HEK293 (cell line): Measurements from ENCODE around the gene THOC3.
"Not testable (repeated sequence)": the region's sequence is repeated elsewhere in the genome, so short reads cannot be mapped to it uniquely, and the experiment has no call there.

Source experiments
- CTCF ChIP-seq: fragments of 450-650 bp; formaldehyde crosslinking; IDR thresholded peaks from 2 replicates; pipeline ENCODE4 v1.5.1; 2016; ENCODE audit warnings: missing biosample characterization, missing genetic modification characterization
- FEZF1 ChIP-seq: fragments of 450-650 bp; formaldehyde crosslinking; IDR thresholded peaks from 2 replicates; pipeline ENCODE4 v1.5.1; 2016; ENCODE audit warnings: missing biosample characterization, missing genetic modification characterization
- TCF7L2 ChIP-seq: IDR thresholded peaks from 2 replicates; pipeline ENCODE4 v1.6.1; 2011; ENCODE audit warnings: low read depth, mild to moderate bottlenecking, inconsistent platforms, low read length, moderate library complexity, borderline replicate concordance
- ZFHX2 ChIP-seq: fragments of 450-650 bp; formaldehyde crosslinking; conservative IDR thresholded peaks from 2 replicates; pipeline ENCODE4 v1.5.1; 2016; ENCODE audit warnings: missing biosample characterization, missing genetic modification characterization
- ZFP3 ChIP-seq: fragments of 450-650 bp; formaldehyde crosslinking; IDR thresholded peaks from 2 replicates; pipeline ENCODE4 v1.5.1; 2016; ENCODE audit warnings: low read depth, missing biosample characterization, missing genetic modification characterization
- ZNF133 ChIP-seq: fragments of 450-650 bp; formaldehyde crosslinking; IDR thresholded peaks from 2 replicates; pipeline ENCODE4 v1.5.1; 2016; ENCODE audit warnings: missing biosample characterization, missing genetic modification characterization
- ZNF274 ChIP-seq, 2 experiments: fragments of 200-500 bp in 1 of 2; fragments of 450-650 bp in 1 of 2; sonication (Bioruptor generic) in 1 of 2; formaldehyde crosslinking in 1 of 2; IDR thresholded peaks; 2 replicates each; pipeline versions ENCODE4 v1.5.1 to v1.6.1; 2014 to 2016; ENCODE audit warnings: borderline replicate concordance in 1 of 2, inconsistent platforms in 1 of 2, low read length in 1 of 2, missing biosample characterization in 1 of 2, missing genetic modification characterization in 1 of 2
- ZNF560 ChIP-seq: fragments of 450-650 bp; formaldehyde crosslinking; IDR thresholded peaks from 2 replicates; pipeline ENCODE4 v1.5.1; 2017; ENCODE audit warnings: missing biosample characterization, missing genetic modification characterization, borderline replicate concordance
- ZNF596 ChIP-seq: fragments of 450-650 bp; IDR thresholded peaks from 2 replicates; pipeline ENCODE4 v1.5.0; 2018; ENCODE audit warnings: missing biosample characterization, mild to moderate bottlenecking, missing genetic modification characterization, moderate library complexity
- TF ChIP-seq, protein P1 (sequence below): fragments of 450-650 bp; formaldehyde crosslinking; IDR thresholded peaks from 2 replicates; pipeline ENCODE4 v1.5.1; 2016; ENCODE audit warnings: missing biosample characterization, missing genetic modification characterization
- TF ChIP-seq, protein P2 (sequence below): fragments of 450-650 bp; formaldehyde crosslinking; IDR thresholded peaks from 2 replicates; pipeline ENCODE4 v1.5.1; 2016; ENCODE audit warnings: missing biosample characterization, missing genetic modification characterization
- TF ChIP-seq, protein P3 (sequence below): fragments of 450-650 bp; formaldehyde crosslinking; IDR thresholded peaks from 2 replicates; pipeline ENCODE4 v1.5.1; 2016; ENCODE audit warnings: missing biosample characterization, missing genetic modification characterization
- TF ChIP-seq, protein P4 (sequence below): fragments of 450-650 bp; formaldehyde crosslinking; IDR thresholded peaks from 2 replicates; pipeline ENCODE4 v1.5.1; 2016; ENCODE audit warnings: missing biosample characterization, missing genetic modification characterization

DNA sequence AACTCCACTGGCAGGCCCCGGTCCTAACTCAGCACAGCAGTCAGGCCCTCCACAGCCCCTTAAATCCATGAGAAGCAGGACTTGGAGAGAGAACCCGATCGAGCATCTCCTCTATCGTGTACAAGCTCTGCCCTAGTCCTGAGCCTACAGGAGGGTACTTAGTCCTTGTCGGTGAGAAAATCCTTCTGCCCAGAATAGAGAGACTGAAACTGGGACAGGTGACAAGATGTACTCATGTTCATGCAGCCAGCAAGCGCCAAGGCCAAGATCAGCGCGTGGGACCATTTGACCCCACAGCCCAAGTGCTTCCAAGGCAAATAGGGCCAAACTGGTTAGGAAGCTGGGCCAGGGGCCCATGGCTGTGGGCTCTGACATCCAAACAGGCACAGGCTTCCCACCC, 15.3 kb downstream of the THOC3 start:
- TF ChIP-seq CTCF (tag by site-specific recombination); ZNF596; FEZF1 (tag by site-specific recombination); ZFHX2 (tag by site-specific recombination); ZNF560 (tag by site-specific recombination); TCF7L2; ZNF274 (IDR thresholded peaks at IDR 0.05; ENCODE audit: low read length); ZNF274 (tag by site-specific recombination; IDR thresholded peaks at IDR 0.05; ENCODE audit: borderline replicate concordance); ZFP3 (tag by site-specific recombination); ZNF133 (tag by site-specific recombination): not testable (repeated sequence)
- TF ChIP-seq, protein P1, sequence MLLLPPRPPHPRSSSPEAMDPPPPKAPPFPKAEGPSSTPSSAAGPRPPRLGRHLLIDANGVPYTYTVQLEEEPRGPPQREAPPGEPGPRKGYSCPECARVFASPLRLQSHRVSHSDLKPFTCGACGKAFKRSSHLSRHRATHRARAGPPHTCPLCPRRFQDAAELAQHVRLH (tag by site-specific recombination): not testable (repeated sequence)
- TF ChIP-seq, protein P2, sequence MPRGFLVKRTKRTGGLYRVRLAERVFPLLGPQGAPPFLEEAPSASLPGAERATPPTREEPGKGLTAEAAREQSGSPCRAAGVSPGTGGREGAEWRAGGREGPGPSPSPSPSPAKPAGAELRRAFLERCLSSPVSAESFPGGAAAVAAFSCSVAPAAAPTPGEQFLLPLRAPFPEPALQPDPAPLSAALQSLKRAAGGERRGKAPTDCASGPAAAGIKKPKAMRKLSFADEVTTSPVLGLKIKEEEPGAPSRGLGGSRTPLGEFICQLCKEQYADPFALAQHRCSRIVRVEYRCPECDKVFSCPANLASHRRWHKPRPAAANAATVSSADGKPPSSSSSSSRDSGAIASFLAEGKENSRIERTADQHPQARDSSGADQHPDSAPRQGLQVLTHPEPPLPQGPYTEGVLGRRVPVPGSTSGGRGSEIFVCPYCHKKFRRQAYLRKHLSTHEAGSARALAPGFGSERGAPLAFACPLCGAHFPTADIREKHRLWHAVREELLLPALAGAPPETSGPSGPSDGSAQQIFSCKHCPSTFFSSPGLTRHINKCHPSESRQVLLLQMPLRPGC (tag by site-specific recombination): not testable (repeated sequence)
- TF ChIP-seq, protein P3, sequence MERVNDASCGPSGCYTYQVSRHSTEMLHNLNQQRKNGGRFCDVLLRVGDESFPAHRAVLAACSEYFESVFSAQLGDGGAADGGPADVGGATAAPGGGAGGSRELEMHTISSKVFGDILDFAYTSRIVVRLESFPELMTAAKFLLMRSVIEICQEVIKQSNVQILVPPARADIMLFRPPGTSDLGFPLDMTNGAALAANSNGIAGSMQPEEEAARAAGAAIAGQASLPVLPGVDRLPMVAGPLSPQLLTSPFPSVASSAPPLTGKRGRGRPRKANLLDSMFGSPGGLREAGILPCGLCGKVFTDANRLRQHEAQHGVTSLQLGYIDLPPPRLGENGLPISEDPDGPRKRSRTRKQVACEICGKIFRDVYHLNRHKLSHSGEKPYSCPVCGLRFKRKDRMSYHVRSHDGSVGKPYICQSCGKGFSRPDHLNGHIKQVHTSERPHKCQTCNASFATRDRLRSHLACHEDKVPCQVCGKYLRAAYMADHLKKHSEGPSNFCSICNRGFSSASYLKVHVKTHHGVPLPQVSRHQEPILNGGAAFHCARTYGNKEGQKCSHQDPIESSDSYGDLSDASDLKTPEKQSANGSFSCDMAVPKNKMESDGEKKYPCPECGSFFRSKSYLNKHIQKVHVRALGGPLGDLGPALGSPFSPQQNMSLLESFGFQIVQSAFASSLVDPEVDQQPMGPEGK (tag by site-specific recombination): not testable (repeated sequence)
- TF ChIP-seq, protein P4, sequence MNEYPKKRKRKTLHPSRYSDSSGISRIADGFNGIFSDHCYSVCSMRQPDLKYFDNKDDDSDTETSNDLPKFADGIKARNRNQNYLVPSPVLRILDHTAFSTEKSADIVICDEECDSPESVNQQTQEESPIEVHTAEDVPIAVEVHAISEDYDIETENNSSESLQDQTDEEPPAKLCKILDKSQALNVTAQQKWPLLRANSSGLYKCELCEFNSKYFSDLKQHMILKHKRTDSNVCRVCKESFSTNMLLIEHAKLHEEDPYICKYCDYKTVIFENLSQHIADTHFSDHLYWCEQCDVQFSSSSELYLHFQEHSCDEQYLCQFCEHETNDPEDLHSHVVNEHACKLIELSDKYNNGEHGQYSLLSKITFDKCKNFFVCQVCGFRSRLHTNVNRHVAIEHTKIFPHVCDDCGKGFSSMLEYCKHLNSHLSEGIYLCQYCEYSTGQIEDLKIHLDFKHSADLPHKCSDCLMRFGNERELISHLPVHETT (tag by site-specific recombination): not testable (repeated sequence)
